BJ (cell line): ENCODE measurements around the gene CEP70. TPM values are rescaled to one million over a fixed set of nuclear protein-coding genes. Genes with fewer than 3 reads are reported as not detected.

ENCODE experiments used
- CTCF ChIA-PET: fragments of 350-600 bp; formaldehyde crosslinking; extraction: SDS; loops from one replicate; lab custom pipeline; 2021; ENCODE audit warnings: antibody characterized with exemption, inconsistent platforms; lab: Yijun Ruan, JAX
- POLR2A ChIA-PET: fragments of 300-600 bp; sonication (Branson Sonifier 250); formaldehyde crosslinking; extraction: SDS; loops from one replicate; lab custom pipeline; 2021; ENCODE audit warnings: antibody characterized with exemption; lab: Charles Lee
- DNase-seq: peaks from one replicate; pipeline ENCODE4 v3.0.0-alpha.2; 2011; ENCODE audit warnings: low read depth
- H3K27me3 ChIP-seq: 2 replicates; pipeline ENCODE4 v1.6.0; 2011; ENCODE audit warnings: low read length; ENCODE audit not compliant: control insufficient read depth, insufficient read depth
- H3K36me3 ChIP-seq: 2 replicates; pipeline ENCODE4 v1.5.1; 2011; ENCODE audit warnings: low read length; ENCODE audit not compliant: control insufficient read depth, insufficient read depth
- H3K4me3 ChIP-seq: 2 replicates; pipeline ENCODE4 v1.5.1; 2011; ENCODE audit warnings: low read depth, mild to moderate bottlenecking, control low read depth, low read length
- CTCF ChIP-seq: IDR thresholded peaks from 2 replicates; pipeline ENCODE4 v1.5.1; 2011; ENCODE audit warnings: low read depth, mild to moderate bottlenecking, control low read depth, inconsistent platforms, low read length, moderate library complexity; ENCODE audit not compliant: insufficient read depth
- polyA minus RNA-seq: library from RNA; depleted of rRNA, polyadenylated mRNA; stranded (reverse); fragments of >200 nt; gene quantifications from 2 replicates; pipeline ENCODE4 v1.2.3, GENCODE V29; 2011; rRNA and poly(A)+ RNA removed
- polyA plus RNA-seq: library from polyadenylated mRNA; depleted of rRNA; stranded (reverse); fragments of >200 nt; gene quantifications from 2 replicates; pipeline ENCODE4 v1.2.3, GENCODE V29; 2011; rRNA removed

CEP70 gene
- polyA plus RNA-seq = 3.6 and 8.8 TPM in 2 replicates
- polyA minus RNA-seq = 5.3 and 6.3 TPM in 2 replicates

- POLR2A ChIA-PET = interaction anchor here (0.8 to 1.4 kb wide), 3 partner anchors 100 to 348 kb away, joined by 3 to 6 read pairs (median 3); no protein-coding TSS in a partner anchor
- CTCF ChIA-PET = interaction anchor here (0.6 to 13.6 kb wide), 34 partner anchors 9 to 356 kb away, joined by 3 to 291 read pairs (median 4); no protein-coding TSS in a partner anchor
- no peaks in the 10 kb centered on the region for H3K27me3 ChIP-seq
- peak within 1 kb of the TSS; percentile 62 for H3K4me3 ChIP-seq
- H3K36me3 ChIP-seq = no peaks in the 10 kb centered on the region
- peak; percentile 65 for TF ChIP-seq CTCF
- peak; percentile 53 for DNase-seq
Observed at GRCh38 chr3:138594150-138594934, at the start of gene CEP70. Gene CEP70 (minus strand): TSS chr3:138594260. CDS start chr3:138572927, 21,333 bp downstream.

- CTCF ChIA-PET = no interaction called here
- no peak for DNase-seq
Observed at GRCh38 chr3:138642927-138643253, 48.8 kb upstream of the CEP70 start.

GRCh38 chr3:138642226-138642926 lies 48.3 kb upstream of the CEP70 start:
- Histone ChIP-seq H3K4me3 (no peak overlapping the region), H3K27me3 (no peaks in the 10 kb centered on the region), H3K36me3 (no peaks in the 10 kb centered on the region)
- DNase-seq = no peak
- ChIA-PET CTCF (no interaction called here), POLR2A (no interaction called here)
- TF ChIP-seq CTCF = no peak

More at GRCh38 chr3:138642927-138643253, 48.8 kb upstream of the CEP70 start:
- POLR2A ChIA-PET = no interaction called here
- TF ChIP-seq CTCF = no peak
- H3K27me3 ChIP-seq = no peaks in the 10 kb centered on the region
- H3K4me3 ChIP-seq = no peak overlapping the region
- H3K36me3 ChIP-seq = no peaks in the 10 kb centered on the region

GRCh38 chr3:138640537-138640936 lies 46.5 kb upstream of the CEP70 start:
- ChIA-PET CTCF (no interaction called here), POLR2A (no interaction called here)
- DNase-seq = no peak
- Histone ChIP-seq H3K27me3 (no peaks in the 10 kb centered on the region), H3K36me3 (no peaks in the 10 kb centered on the region), H3K4me3 (no peak overlapping the region)
- TF ChIP-seq CTCF = no peak

GRCh38 chr3:138638641-138639040 lies 44.6 kb upstream of the CEP70 start:
- ChIA-PET CTCF (interaction anchor here (0.7 kb wide), 1 partner anchor 49 kb away, joined by 3 read pairs; no protein-coding TSS in a partner anchor), POLR2A (no interaction called here)

More at GRCh38 chr3:138638641-138639040, 44.6 kb upstream of the CEP70 start:
- H3K36me3 ChIP-seq = no peaks in the 10 kb centered on the region
- H3K4me3 ChIP-seq = no peak overlapping the region
- DNase-seq = no peak
- TF ChIP-seq CTCF = no peak
- no peaks in the 10 kb centered on the region for H3K27me3 ChIP-seq
